ENCODE results near the gene ATG3.
"Not testable (repeated sequence)": the region's sequence is repeated elsewhere in the genome, so short reads cannot be mapped to it uniquely, and the experiment has no call there.

Gene ATG3

GRCh38 chr3:112564940-112565305 lies 3.2 kb upstream of the ATG3 start:
- peaks cover 33% of the 10 kb centered on the region for H3K79me2 ChIP-seq (ENCODE audit: insufficient read depth, low read length)
- H3K4me1 ChIP-seq (ENCODE audit: insufficient read depth, low read length), result peaks cover 22% of the 10 kb centered on the region
- TF ChIP-seq EZH2 (IDR thresholded peaks at IDR 0.05; ENCODE audit: borderline replicate concordance, low read depth, low read length, severe bottlenecking), result no peak
- no peak for TF ChIP-seq CTCF (IDR thresholded peaks at IDR 0.05; ENCODE audit: borderline replicate concordance, extremely low read depth, low read length, poor library complexity, severe bottlenecking)

GRCh38 chr3:112564247-112564939 lies 2.6 kb upstream of the ATG3 start:
- DNase-seq; H3K4me3 ChIP-seq (ENCODE audit: low read depth in 1 of 2, low read length in 2 of 2); ATAC-seq (ENCODE audit: insufficient read depth, low read depth); H3K4me2 ChIP-seq (ENCODE audit: insufficient read depth, low read length); H4K20me1 ChIP-seq (ENCODE audit: insufficient read depth, low read length); H3K9me3 ChIP-seq (ENCODE audit: insufficient read depth, low read length, severe bottlenecking); H3K27ac ChIP-seq (ENCODE audit: low read length); H3K27me3 ChIP-seq (ENCODE audit: insufficient read depth, low read length, poor library complexity); H3K9ac ChIP-seq (ENCODE audit: low read depth, low read length); H2AFZ ChIP-seq (ENCODE audit: low read depth, low read length): not testable (repeated sequence)
- peaks cover 13% of the 10 kb centered on the region; the same call in 1 of the 2 replicates for H3K36me3 ChIP-seq (ENCODE audit: insufficient read depth, low read length)
- peaks cover 27% of the 10 kb centered on the region for H3K4me1 ChIP-seq (ENCODE audit: insufficient read depth, low read length)
- peaks cover 38% of the 10 kb centered on the region for H3K79me2 ChIP-seq (ENCODE audit: insufficient read depth, low read length)

More at GRCh38 chr3:112564940-112565305, 3.2 kb upstream of the ATG3 start:
- no peak for ATAC-seq (ENCODE audit: insufficient read depth, low read depth)
- no peak overlapping the region for H3K4me3 ChIP-seq (ENCODE audit: low read depth in 1 of 2, low read length in 2 of 2)
- H2AFZ ChIP-seq (ENCODE audit: low read depth, low read length), result no peak overlapping the region
- no peak for DNase-seq
- H3K27me3 ChIP-seq (ENCODE audit: insufficient read depth, low read length, poor library complexity), result no peaks in the 10 kb centered on the region
- H3K9me3 ChIP-seq (ENCODE audit: insufficient read depth, low read length, severe bottlenecking), result no peaks in the 10 kb centered on the region
- H3K27ac ChIP-seq (ENCODE audit: low read length), result no peak overlapping the region
- no peak overlapping the region for H3K9ac ChIP-seq (ENCODE audit: low read depth, low read length)
- peaks cover 10% of the 10 kb centered on the region for H3K36me3 ChIP-seq (ENCODE audit: insufficient read depth, low read length)
- H4K20me1 ChIP-seq (ENCODE audit: insufficient read depth, low read length), result no peaks in the 10 kb centered on the region
- no peak overlapping the region for H3K4me2 ChIP-seq (ENCODE audit: insufficient read depth, low read length)

- ATAC-seq (ENCODE audit: insufficient read depth, low read depth), result peak; percentile 59
- H3K79me2 ChIP-seq (ENCODE audit: insufficient read depth, low read length), result peaks cover 64% of the 10 kb centered on the region
Measured at GRCh38 chr3:112561484-112561733, 353 bp downstream of the ATG3 start.

More at GRCh38 chr3:112561484-112561733, 353 bp downstream of the ATG3 start:
- Histone ChIP-seq H3K27me3 (ENCODE audit: insufficient read depth, low read length, poor library complexity) (no peaks in the 10 kb centered on the region), H3K4me3 (ENCODE audit: low read depth in 1 of 2, low read length in 2 of 2) (peak overlapping the region; percentile 67 to 96), H3K4me1 (ENCODE audit: insufficient read depth, low read length) (peaks cover 38% of the 10 kb centered on the region), H4K20me1 (ENCODE audit: insufficient read depth, low read length) (peaks cover 4% of the 10 kb centered on the region; the same call in 1 of the 2 replicates), H3K4me2 (ENCODE audit: insufficient read depth, low read length) (peak overlapping the region; percentile 80), H3K36me3 (ENCODE audit: insufficient read depth, low read length) (peaks cover 23% of the 10 kb centered on the region), H3K9ac (ENCODE audit: low read depth, low read length) (peak overlapping the region; percentile 87), H3K9me3 (ENCODE audit: insufficient read depth, low read length, severe bottlenecking) (no peaks in the 10 kb centered on the region), H2AFZ (ENCODE audit: low read depth, low read length) (peak overlapping the region; percentile 96), H3K27ac (ENCODE audit: low read length) (peak overlapping the region; percentile 98)
- TF ChIP-seq EZH2 (IDR thresholded peaks at IDR 0.05; ENCODE audit: borderline replicate concordance, low read depth, low read length, severe bottlenecking), result no peak
- no peak for TF ChIP-seq CTCF (IDR thresholded peaks at IDR 0.05; ENCODE audit: borderline replicate concordance, extremely low read depth, low read length, poor library complexity, severe bottlenecking)
- no peak for DNase-seq
